NAMALWA (cell line): ENCODE data around the gene CDC42BPB.
"Not testable (repeated sequence)": the region's sequence is repeated elsewhere in the genome, so short reads cannot be mapped to it uniquely, and the experiment has no call there.

ENCODE experiments used
- DNase-seq: peaks from one replicate; pipeline ENCODE4 v3.0.0-alpha.2; 2015; ENCODE audit warnings: low spot score

Gene CDC42BPB

DNA sequence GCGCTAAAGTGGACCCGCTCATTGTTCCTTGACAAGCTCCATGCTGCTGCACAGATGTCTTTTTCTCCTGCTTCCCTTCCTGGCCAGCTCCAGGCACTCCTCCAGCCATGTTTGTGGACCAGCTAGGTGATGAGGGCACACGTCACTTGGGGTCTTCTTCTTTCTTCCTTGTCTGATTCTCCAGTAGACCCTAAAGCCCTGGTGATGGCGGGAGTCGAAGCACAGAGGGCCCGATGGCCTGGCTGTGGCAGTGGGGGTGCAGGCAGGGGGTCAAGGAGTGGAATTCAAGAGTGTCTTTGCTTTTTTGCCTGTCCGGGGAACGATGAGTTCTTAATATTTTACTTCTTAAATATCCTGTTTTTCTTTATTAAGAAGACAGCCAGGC lies 157.8 kb downstream of the CDC42BPB start:
- no peak for DNase-seq

DNA sequence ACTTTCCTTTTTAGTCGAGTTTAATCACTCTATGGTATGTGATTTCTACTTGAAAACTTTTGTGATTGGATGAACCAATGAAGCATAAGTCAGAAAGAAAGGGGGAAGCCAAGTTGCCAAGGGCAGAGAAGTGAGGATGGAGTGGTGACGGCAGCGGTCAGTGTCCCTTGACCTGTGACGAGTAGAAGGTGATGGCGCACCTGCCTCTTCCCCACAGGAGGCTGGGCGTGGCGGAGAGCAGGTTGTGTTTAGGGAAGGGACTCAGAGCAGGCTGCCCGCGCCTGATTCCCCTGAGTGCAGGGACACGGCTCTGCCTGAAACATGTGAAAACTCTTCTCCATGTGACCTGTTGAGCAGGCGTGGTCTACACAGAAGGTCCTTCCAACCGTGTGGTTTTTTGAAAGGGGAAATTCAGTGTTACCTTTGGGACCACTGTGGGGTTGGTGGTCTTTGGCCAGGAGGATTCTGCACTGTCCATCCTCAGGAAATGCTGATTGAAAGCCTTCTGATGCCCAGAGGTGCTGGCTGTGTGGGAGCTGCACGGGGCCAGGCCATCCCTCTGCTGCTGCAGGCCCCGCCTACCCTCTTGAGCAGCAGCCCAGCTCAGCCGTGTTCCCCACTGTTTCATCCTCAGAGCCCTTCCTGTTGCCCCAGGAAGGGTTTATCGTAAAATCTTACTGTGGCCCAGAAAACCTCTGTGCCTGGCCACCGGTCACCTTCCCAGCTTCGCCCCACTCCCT lies 158.4 kb downstream of the CDC42BPB start:
- no peak for DNase-seq

DNA sequence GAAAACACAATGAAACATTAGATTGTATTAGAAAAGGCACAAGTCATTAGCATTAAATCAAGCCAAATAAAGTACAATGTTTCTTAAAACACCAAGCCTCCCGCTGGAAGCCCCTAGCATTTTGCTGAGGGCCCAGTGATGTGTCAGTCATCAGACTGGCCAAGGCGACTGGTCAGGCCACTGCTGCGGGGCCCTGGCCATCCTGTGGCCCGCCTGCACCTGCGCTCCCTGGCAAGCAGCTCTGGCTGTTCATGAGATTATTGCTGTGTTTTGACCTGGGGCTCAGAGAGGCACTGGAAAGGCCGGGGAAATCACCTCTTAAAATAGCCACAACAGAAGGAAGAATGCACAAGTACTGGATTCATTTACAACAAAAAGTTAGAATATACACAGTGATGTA lies 159.1 kb downstream of the CDC42BPB start:
- DNase-seq: no peak

DNA sequence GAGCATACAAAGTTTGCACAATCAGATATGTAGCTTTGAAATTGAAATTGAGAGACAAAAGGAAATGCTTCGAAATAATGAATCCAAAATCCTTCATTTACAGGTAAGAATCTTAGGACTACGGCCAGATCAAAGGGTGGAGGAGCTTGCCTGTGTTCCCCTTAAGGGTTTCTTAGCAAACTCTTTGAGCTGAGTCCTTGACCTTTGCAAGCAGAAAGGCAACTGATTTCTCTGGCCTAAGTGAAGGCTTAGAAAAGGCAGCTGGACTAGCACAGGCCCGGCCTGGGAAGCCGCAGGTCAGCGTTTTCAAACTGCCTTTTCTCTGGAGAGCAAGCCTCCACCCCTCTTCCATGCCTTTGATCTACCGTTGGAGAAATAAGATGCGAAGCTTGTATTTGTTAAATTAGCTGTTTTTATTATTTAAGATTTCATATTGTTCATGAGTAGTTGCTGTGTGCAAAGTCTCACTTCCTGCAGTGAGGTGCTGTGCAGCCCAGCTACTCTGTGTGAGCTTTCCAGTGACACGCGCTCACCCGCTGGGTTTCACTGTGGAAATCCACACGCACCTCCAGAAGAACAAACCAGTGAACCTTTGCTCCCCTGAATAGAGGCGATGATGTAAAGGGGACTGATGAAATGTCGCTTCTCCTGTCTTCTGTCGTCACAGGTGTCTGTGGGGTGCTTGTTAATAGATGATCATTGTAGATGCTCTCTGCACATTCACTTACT lies 159.9 kb downstream of the CDC42BPB start:
- no peak for DNase-seq

DNA sequence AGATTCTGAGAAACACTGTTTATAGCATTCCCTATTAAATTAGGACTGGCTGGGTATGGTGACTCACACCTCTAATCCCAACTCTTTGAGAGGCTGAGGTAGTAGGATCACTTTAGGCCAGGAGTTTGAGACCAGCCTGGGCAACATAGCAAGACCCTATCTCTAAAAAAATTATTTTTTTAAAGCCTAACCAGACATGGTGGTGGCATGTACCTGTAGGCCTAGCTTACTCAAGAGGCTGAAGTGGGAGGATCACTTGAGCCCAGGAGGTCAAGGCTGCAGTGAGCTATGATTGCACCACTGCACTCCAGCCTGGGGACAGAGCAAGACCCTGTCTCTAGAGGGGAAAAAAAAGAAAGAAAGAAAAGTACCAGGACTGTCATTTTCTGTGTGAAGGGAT lies 160.6 kb downstream of the CDC42BPB start:
- not testable (repeated sequence) for DNase-seq

DNA sequence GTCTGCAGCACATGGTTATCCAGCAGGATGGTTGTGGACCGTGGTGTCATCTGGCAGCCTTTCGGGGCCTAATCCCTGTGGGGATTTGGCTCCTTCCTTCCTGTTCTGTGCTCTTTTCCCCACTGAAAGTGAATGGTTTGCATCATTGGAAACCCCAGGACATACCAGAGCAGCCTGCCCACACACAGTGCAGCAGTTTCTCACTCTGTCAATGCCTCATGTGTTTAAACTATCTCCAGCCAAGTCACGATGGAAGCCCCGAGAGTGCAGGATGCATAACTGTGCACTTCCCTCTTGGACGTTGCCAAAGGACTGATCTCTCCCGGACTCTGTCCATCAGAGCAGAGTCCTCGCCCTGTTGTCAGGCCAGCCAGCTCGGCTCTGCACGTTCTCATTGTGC lies 163.9 kb downstream of the CDC42BPB start:
- DNase-seq: no peak

DNA sequence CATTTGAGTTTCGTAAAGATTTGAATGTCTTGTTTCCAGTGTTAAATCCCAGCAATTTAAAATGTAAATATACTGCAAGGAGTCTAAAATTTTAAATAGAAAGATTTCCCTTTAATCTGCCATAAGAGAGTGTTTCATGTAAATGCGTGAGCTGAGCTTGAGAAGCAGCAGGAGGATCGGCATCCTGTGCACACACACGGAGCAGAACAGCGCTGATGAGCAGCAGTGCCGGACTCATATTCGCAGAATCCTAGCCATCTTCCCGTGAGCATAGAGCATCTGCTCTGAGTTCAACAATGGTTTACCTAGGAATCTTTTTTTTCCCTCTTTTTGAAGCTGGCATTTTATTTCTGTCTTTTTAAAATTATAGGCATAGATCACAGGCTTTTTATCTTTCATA lies 164.7 kb downstream of the CDC42BPB start:
- no peak for DNase-seq

DNA sequence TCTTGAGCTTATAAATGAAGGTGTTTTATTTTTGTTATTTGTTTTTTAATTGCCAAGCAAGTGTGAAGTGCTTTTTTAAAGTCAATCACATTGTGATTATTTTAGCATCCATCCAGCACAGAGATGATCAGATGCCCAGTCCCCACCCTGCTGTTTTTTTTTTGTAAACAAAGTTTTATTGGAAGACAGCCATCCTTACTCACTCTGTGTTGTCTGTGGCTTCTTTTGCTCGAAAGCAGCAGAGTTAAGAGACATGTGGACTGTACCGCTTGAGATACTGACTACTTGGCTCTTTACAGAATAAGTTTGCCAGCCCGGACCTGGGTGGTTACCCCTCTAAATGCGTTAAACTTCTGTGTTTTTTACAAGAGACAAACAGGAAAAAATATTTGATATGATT lies 165.8 kb downstream of the CDC42BPB start:
- no peak for DNase-seq

DNA sequence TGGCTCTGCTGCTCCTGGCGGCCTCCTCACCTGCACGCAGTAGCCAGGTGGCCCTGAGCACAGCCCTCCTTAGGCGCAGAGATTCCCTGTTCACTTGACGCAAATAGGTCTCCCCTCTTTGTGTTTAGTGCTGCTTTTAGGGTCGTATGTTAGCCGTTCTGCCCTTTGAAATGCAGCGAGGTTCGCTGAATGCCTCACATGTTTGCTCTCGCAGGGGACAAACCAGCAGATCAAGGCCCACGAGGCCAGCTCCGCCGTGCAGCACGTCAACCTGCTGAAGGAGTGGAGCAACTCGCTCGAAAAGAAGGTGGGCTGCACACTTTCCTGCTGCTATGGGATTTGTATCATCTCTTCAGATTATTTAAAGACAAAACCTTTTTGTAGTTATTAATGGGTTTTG lies 166.2 kb downstream of the CDC42BPB start:
- DNase-seq: no peak

DNA sequence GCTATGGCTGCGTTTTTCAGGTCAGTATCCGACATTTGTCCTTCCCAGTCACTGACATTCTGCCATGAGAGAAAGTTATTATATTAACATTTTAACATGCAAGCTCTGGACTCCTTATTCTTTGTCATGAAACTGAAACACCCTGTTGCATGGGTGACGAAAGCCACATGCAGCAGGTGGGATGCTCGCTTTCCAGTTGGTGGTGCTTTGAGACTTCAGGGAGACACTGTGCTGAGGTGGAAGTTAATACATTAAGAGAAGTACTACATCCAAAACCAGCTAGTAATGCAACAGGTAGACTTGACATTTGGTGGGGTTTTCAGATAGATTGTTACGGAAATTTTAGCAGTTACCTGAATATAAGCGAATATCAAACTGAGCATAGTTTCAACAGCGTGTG lies 167.7 kb downstream of the CDC42BPB start:
- no peak for DNase-seq

DNA sequence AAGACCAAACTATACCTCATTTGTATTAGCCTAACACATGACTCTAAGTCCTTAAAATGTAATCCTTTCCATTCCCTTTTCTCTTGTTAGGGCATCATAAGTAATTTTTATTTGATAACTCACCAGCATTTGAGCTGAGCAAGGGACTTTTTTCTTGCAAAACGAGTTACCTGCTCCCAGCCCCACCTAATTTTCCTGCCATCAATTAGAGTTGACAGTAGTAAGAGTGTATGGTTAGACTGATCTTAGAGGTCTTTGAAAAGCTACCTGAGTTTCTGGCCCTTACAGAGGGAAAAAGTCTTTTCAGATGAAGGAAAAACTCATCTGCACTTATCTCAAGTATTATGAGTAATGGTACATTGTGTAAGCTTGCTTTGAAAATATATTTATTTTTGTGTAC lies 168.6 kb downstream of the CDC42BPB start:
- no peak for DNase-seq

DNA sequence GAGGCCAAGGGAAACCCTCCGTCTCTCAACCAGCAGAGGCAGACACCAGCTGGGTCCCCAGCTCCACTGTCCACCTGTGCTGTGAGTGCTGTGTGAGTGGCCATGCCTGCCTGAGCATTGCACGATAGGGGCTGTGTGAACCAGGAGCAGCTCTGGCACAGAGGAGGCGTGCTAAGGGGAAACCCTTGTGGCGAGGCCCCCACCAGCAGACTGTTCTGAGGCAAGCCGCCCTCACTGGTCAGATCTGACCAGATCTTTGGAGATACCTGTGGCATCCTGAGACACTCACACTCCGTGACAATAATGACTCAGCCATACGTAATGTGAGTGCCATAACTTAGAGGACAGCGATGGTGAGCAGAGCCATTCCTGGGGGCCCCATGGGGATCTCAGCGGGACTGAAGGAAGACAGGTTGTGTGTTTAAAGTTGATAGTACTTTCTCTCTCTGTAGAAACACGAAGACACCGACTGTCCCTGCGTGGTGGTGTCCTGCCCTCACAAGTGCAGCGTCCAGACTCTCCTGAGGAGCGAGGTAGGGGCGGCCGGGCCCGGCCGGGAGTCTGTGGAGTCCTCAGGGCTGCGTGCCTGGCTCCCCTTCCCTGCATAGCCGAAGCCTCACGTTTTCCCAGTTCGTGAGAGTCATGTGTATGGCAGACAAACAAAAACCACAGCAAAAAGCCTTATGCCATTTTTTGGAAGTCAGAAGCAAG lies 171.5 kb downstream of the CDC42BPB start:
- no peak for DNase-seq

DNA sequence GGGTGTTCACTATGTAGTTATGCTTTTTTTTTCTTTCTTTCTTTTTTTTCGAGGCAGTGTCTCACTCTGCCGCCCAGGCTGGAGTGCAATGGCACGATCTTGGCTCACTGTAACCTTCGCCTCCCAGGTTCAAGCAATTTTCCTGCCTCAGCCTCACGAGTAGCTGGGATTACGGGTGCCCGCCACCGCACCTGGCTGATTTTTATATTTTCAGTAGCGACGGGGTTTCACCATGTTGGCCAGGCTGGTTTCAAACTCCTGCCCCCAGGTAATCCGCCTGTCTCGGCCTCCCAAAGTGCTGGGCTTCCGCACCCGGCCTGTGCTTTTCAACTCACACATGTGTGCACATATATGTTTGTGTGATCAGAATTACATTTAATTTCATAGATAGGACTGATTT lies 173.8 kb downstream of the CDC42BPB start:
- no peak for DNase-seq

DNA sequence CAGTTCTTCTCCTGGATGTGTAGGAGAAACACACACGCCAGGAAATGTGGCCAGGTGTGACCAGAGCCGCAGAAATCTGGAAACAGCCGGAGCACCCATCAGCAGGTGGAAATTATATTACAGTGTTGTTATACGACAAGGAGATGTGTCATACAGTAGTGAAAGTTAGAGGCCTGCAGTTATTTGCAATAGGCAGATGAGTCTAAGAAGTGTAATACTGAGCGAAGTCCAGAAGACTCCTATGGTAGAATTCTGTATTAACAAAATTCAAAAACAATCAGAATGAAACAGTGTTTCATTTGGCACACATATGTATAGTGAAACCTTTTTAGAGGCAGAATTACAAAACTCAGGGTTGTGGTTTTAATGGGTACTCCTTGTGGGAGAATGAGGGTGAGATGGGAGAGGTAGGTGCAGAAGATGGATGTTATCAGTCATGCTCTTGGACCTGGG lies 174.2 kb downstream of the CDC42BPB start:
- no peak for DNase-seq
